ENCODE measurements around the gene RPL29. TPM values are rescaled to one million over a fixed set of nuclear protein-coding genes. Genes with fewer than 3 reads are reported as not detected.

Gene RPL29
- total and polyA plus RNA-seq, 2 of the 4 experiments (the other 2 are of a cell fraction), result 2,081 to 2,126 TPM

GRCh38 chr3:51986010-51986947 lies 9.4 kb downstream of the RPL29 start (continued):
- TF ChIP-seq MAFK (IDR thresholded peaks at IDR 0.05; ENCODE audit: low read depth, low read length) (no peak), RAD21 (IDR thresholded peaks at IDR 0.05; ENCODE audit: low read length) (no peak)

DNA sequence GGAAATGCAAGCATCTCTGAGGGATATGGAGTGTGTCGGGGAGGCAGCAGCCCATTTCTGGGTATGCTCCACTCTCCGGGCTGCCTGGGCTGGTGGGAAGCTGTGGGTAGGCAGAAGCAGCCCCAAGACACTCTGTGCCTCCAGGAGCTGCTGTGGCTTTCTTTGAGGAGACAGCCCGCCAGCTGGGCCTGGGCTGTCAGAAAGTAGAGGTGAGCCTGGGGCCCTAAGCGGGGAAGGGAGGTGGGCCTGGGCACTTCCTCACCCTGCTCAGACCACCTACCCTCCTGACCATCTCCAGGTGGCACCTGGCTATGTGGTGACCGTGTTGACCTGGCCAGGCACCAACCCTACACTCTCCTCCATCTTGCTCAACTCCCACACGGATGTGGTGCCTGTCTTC lies 10.6 kb downstream of the RPL29 start:
- dilution Hi-C loops (cut with HindIII; ENCODE audit: low sequenced_read_pairs, unreplicated experiment), result no loop called here
- H2AK9ac ChIP-seq (replicated peaks; ENCODE audit: low read depth, low read length, poor library complexity), result peak overlapping the region; percentile 66
- H2BK5ac ChIP-seq (ENCODE audit: low read depth, low read length, poor library complexity, severe bottlenecking), result no peak overlapping the region
- H3K36me3 ChIP-seq (ENCODE audit: control insufficient read depth, insufficient read depth, low read length), result peaks cover 2% of the 10 kb centered on the region; the same call in 1 of the 2 replicates
- no CpG with 5 or more reads among the region's 6 CpGs for WGBS, 2 experiments (ENCODE audit: extremely low coverage in 2 of 2, insufficient read length in 1 of 2)
- H3K9ac ChIP-seq (ENCODE audit: low read depth, low read length), result no peak overlapping the region
- no peaks in the 10 kb centered on the region for H3K27me3 ChIP-seq (ENCODE audit: control insufficient read depth, insufficient read depth, low read length)
- H3K14ac ChIP-seq (replicated peaks; ENCODE audit: low read depth, low read length), result no peak overlapping the region
- 0 out of 2 replicates have a peak overlapping the region, but pooled peaks have one; percentile 33 for H2AK5ac ChIP-seq (ENCODE audit: low read depth, low read length)
- in situ Hi-C loops (cut with MboI; ENCODE audit: low sequenced_read_pairs), result no loop called here
- ATAC-seq (ENCODE audit: low read depth) (no peak), DNase-seq (no peak)
- H3K9me1 ChIP-seq (ENCODE audit: insufficient read depth, low read length), result peaks cover 10% of the 10 kb centered on the region
- peaks cover 5 to 56% of the 10 kb centered on the region in 2 experiments; a peak in 3 of 4 replicates for H3K79me1 ChIP-seq (ENCODE audit: low read depth in 1 of 2, low read length in 2 of 2)
- BruUV-seq (replicated peaks), result no TSS peak
- no peak overlapping the region for H3K23ac ChIP-seq (ENCODE audit: low read depth, low read length)
- POLR2A ChIA-PET (ENCODE audit: unreplicated experiment), result no interaction called here
- no peak overlapping the region for H3K27ac ChIP-seq (ENCODE audit: insufficient read depth, low read length)
- H2BK20ac ChIP-seq (ENCODE audit: low read depth, low read length), result no peak overlapping the region
- no peak overlapping the region for H2BK15ac ChIP-seq (ENCODE audit: low read depth, low read length)
- no peak overlapping the region for H3K4me2 ChIP-seq (ENCODE audit: low read depth, low read length)
- H3K18ac ChIP-seq (ENCODE audit: low read depth, low read length), result no peak overlapping the region
- no peak overlapping the region for H3K4me3 ChIP-seq (ENCODE audit: insufficient read depth, low read depth, low read length)
- no peak overlapping the region for H4K5ac ChIP-seq (ENCODE audit: low read depth, low read length)
- intact Hi-C loops (cut with micrococcal nuclease), result no loop called here
- H4K91ac ChIP-seq (ENCODE audit: insufficient read depth, low read depth, low read length), result no peak overlapping the region
- CTCF ChIA-PET, result no interaction called here
- no peak overlapping the region for H3K4ac ChIP-seq (ENCODE audit: low read depth, low read length)
- H2BK120ac ChIP-seq (ENCODE audit: low read depth, low read length), result no peak overlapping the region
- no peak overlapping the region for H2AFZ ChIP-seq (replicated peaks; ENCODE audit: low read length, poor library complexity)
- no peak overlapping the region for H4K8ac ChIP-seq (ENCODE audit: low read depth in 2 of 2, low read length in 2 of 2)
- H4K20me1 ChIP-seq (ENCODE audit: insufficient read depth, low read length), result peaks cover 4% of the 10 kb centered on the region
- H3K4me1 ChIP-seq (ENCODE audit: control insufficient read depth, insufficient read depth, low read length), result peaks cover 17% of the 10 kb centered on the region
- no peak overlapping the region for H3K56ac ChIP-seq (ENCODE audit: extremely low read depth, insufficient read depth, low read length)
- H3K9me3 ChIP-seq (ENCODE audit: control insufficient read depth, insufficient read depth, low read length), result no peaks in the 10 kb centered on the region
- TF ChIP-seq NFE2L2 (IDR thresholded peaks at IDR 0.05; ENCODE audit: low read depth, low read length), result no peak
- no peak for TF ChIP-seq CEBPB (IDR thresholded peaks at IDR 0.05; ENCODE audit: low read depth, low read length)
- TF ChIP-seq MAZ (IDR thresholded peaks at IDR 0.05; ENCODE audit: borderline replicate concordance, low read depth, low read length), result no peak
- TF ChIP-seq FOS (IDR thresholded peaks at IDR 0.05; ENCODE audit: low read depth, low read length), result no peak
- no peak for TF ChIP-seq CHD1 (IDR thresholded peaks at IDR 0.05; ENCODE audit: low read depth, low read length)
- no peak for TF ChIP-seq USF2 (IDR thresholded peaks at IDR 0.05; ENCODE audit: low read depth, low read length)
- TF ChIP-seq RCOR1 (IDR thresholded peaks at IDR 0.05; ENCODE audit: insufficient replicate concordance, low read length), result no peak
- TF ChIP-seq BHLHE40 (IDR thresholded peaks at IDR 0.05; ENCODE audit: low read depth, low read length), result no peak
- TF ChIP-seq POLR2A (IDR thresholded peaks at IDR 0.05; ENCODE audit: low read depth, low read length), result no peak
- TF ChIP-seq, protein P1, sequence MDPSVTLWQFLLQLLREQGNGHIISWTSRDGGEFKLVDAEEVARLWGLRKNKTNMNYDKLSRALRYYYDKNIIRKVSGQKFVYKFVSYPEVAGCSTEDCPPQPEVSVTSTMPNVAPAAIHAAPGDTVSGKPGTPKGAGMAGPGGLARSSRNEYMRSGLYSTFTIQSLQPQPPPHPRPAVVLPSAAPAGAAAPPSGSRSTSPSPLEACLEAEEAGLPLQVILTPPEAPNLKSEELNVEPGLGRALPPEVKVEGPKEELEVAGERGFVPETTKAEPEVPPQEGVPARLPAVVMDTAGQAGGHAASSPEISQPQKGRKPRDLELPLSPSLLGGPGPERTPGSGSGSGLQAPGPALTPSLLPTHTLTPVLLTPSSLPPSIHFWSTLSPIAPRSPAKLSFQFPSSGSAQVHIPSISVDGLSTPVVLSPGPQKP (IDR thresholded peaks at IDR 0.05; ENCODE audit: borderline replicate concordance, low read depth, low read length), result no peak
- TF ChIP-seq RFX5 (IDR thresholded peaks at IDR 0.05; ENCODE audit: low read depth, low read length), result no peak
- TF ChIP-seq MAFK (IDR thresholded peaks at IDR 0.05; ENCODE audit: low read depth, low read length), result no peak

Measured in IMR-90 (cell line).